ENCODE measurements around the gene IL13.

DNA sequence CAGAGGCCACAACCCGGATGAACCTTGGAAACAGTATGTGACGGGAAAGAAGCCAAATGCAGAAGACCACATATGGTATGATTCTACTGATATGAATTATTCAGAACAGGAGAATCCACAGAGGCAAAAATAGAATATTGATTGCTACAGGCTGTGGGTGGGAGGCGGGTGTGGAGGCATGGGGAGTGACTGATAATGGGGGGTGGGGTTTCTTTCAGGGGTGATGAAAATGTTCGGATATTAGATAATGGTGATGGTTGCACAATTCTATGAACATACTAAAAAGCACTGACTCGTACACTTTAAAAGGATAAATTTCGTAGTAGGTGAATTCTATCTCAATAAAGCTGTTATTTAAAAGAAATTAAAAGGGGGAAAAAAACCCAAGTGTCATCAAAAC lies 26.5 kb downstream of the IL13 start:
- TF ChIP-seq, protein P1, sequence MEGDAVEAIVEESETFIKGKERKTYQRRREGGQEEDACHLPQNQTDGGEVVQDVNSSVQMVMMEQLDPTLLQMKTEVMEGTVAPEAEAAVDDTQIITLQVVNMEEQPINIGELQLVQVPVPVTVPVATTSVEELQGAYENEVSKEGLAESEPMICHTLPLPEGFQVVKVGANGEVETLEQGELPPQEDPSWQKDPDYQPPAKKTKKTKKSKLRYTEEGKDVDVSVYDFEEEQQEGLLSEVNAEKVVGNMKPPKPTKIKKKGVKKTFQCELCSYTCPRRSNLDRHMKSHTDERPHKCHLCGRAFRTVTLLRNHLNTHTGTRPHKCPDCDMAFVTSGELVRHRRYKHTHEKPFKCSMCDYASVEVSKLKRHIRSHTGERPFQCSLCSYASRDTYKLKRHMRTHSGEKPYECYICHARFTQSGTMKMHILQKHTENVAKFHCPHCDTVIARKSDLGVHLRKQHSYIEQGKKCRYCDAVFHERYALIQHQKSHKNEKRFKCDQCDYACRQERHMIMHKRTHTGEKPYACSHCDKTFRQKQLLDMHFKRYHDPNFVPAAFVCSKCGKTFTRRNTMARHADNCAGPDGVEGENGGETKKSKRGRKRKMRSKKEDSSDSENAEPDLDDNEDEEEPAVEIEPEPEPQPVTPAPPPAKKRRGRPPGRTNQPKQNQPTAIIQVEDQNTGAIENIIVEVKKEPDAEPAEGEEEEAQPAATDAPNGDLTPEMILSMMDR (IDR thresholded peaks at IDR 0.05), result no peak
- TF ChIP-seq POLR2A (IDR thresholded peaks at IDR 0.05), result no peak

All from lower leg skin (tissue), 3 donors.